HepG2 (cell line): Measurements from ENCODE around the gene ATG2A. TPM values are rescaled to one million over a fixed set of nuclear protein-coding genes. Genes with fewer than 3 reads are reported as not detected.

ENCODE experiments used
- ATAC-seq: fragments of 200-7000 bp; cut with Tn5 transposase; 3 replicates; pipeline ENCODE4 v1.9.1; 2020; ENCODE audit warnings: mild to moderate bottlenecking, moderate library complexity
- BruUV-seq: library from RNA; stranded (reverse); fragments of 400-500 nt; replicated peaks from 2 replicates; lab custom pipeline; 2021; lab: Mats Ljungman, UMichigan
- CTCF ChIA-PET: fragments of 300-600 bp; formaldehyde crosslinking; extraction: SDS; loops from one replicate; lab custom pipeline; 2021; ENCODE audit warnings: low total read pairs, inconsistent platforms, low intra/inter-chr PET ratio; lab: Yijun Ruan, JAX
- POLR2A ChIA-PET: fragments of 350-600 bp; sonication (Branson Sonifier 250); formaldehyde crosslinking; loops from one replicate; lab custom pipeline; 2020; ENCODE audit warnings: antibody characterized with exemption, inconsistent platforms; lab: Yijun Ruan, JAX
- DNase-seq: peaks from one replicate; pipeline ENCODE4 v3.0.0-alpha.2; 2015; ENCODE audit warnings: low spot score
- FAIRE-seq: peaks from 3 replicates; lab custom pipeline; 2011; peaks lifted over from hg19 to GRCh38; lab: Jason Lieb, UNC
- H2AFZ ChIP-seq: one replicate; pipeline ENCODE4 v1.6.1; 2011; ENCODE audit warnings: low read length, inconsistent platforms
- H3K27ac ChIP-seq: fragments of 300-600 bp; 3 replicates; pipeline ENCODE4 v1.8.0; 2011; ENCODE audit warnings: mixed run types, mild to moderate bottlenecking, mixed read lengths, low read length, inconsistent platforms; ENCODE audit not compliant: insufficient read depth; ENCODE audit errors: extremely low read length
- H3K27me3 ChIP-seq, 2 experiments: fragments of 200-600 bp in 1 of 2; 2 replicates in 1 of 2; 3 replicates in 1 of 2; pipeline versions ENCODE4 v1.6.0 to v1.8.0; 2011; ENCODE audit warnings: low read length in 2 of 2, mild to moderate bottlenecking in 2 of 2, moderate library complexity in 2 of 2, inconsistent platforms in 1 of 2; ENCODE audit not compliant: insufficient read depth in 2 of 2, control insufficient read depth in 1 of 2
- H3K36me3 ChIP-seq, 2 experiments: fragments of 200-600 bp in 1 of 2; replicated peaks in 1 of 2; 2 replicates in 1 of 2; 3 replicates in 1 of 2; pipeline versions ENCODE4 v1.5.1 to v1.8.0; 2011; ENCODE audit warnings: low read length in 2 of 2, inconsistent platforms in 1 of 2; ENCODE audit not compliant: insufficient read depth in 2 of 2, control insufficient read depth in 1 of 2
- H3K4me1 ChIP-seq: 2 replicates; pipeline ENCODE4 v1.5.1; 2012; ENCODE audit warnings: low read length, inconsistent platforms; ENCODE audit not compliant: insufficient read depth
- H3K4me2 ChIP-seq: 2 replicates; pipeline ENCODE4 v1.6.0; 2011; ENCODE audit warnings: low read depth, low read length, inconsistent platforms
- H3K4me3 ChIP-seq, 3 experiments: fragments of 200-600 bp in 1 of 3; sonication (generic), shearing (Covaris generic) in 1 of 3; replicated peaks in 1 of 3; 2 replicates each; pipeline ENCODE4 v1.5.1; 2011 to 2016; ENCODE audit warnings: low read length in 3 of 3, inconsistent platforms in 2 of 3, low read depth in 2 of 3, mild to moderate bottlenecking in 2 of 3, control low read depth in 1 of 3, mixed read lengths in 1 of 3; ENCODE audit not compliant: insufficient read depth in 1 of 3
- H3K79me2 ChIP-seq: one replicate; pipeline ENCODE4 v1.6.1; 2011; ENCODE audit warnings: low read length, inconsistent platforms; ENCODE audit not compliant: insufficient read depth
- H3K9ac ChIP-seq: 2 replicates; pipeline ENCODE4 v1.6.0; 2011; ENCODE audit warnings: mild to moderate bottlenecking, low read depth, low read length, inconsistent platforms; ENCODE audit not compliant: insufficient read depth
- H3K9me3 ChIP-seq: 2 replicates; pipeline ENCODE4 v1.5.1; 2012; ENCODE audit warnings: mild to moderate bottlenecking, low read length
- H4K20me1 ChIP-seq: 2 replicates; pipeline ENCODE4 v1.6.0; 2011; ENCODE audit warnings: inconsistent platforms, mild to moderate bottlenecking, low read length, moderate library complexity; ENCODE audit not compliant: insufficient read depth
- CBFB ChIP-seq: sonication (generic); formaldehyde crosslinking; IDR thresholded peaks from 2 replicates; pipeline ENCODE4 v1.4.0; 2020; ENCODE audit warnings: missing genetic modification reagents
- HNRNPLL ChIP-seq: fragments of 200-400 bp; formaldehyde crosslinking; IDR thresholded peaks from 2 replicates; pipeline ENCODE4 v1.6.1; 2017; ENCODE audit warnings: mild to moderate bottlenecking, low read depth, low read length; ENCODE audit not compliant: poor library complexity, severe bottlenecking
- HOXD1 ChIP-seq: sonication (generic); formaldehyde crosslinking; IDR thresholded peaks from 2 replicates; pipeline ENCODE4 v1.5.0; 2020; ENCODE audit warnings: missing genetic modification reagents
- KLF9 ChIP-seq: IDR thresholded peaks from 2 replicates; pipeline ENCODE4 v1.6.1; 2016; ENCODE audit warnings: low read depth
- NAIF1 ChIP-seq: sonication (generic); formaldehyde crosslinking; IDR thresholded peaks from 2 replicates; pipeline ENCODE4 v1.5.0; 2020; ENCODE audit warnings: mild to moderate bottlenecking, missing genetic modification reagents, borderline replicate concordance
- SNAPC2 ChIP-seq: sonication (generic); formaldehyde crosslinking; IDR thresholded peaks from 2 replicates; pipeline ENCODE4 v1.8.1; 2022; ENCODE audit warnings: mild to moderate bottlenecking, missing genetic modification reagents
- ZNF547 ChIP-seq: sonication (generic); formaldehyde crosslinking; IDR thresholded peaks from 2 replicates; pipeline ENCODE4 v1.5.1; 2020; ENCODE audit warnings: mild to moderate bottlenecking, missing genetic modification reagents
- WGBS: methylation state at CpG from one replicate; pipeline ENCODE4 v1.1.6; 2017; ENCODE audit warnings: low lambda C conversion rate; 5-methylcytosine and 5-hydroxymethylcytosine counted together
- in situ Hi-C: cut with HindIII; loops from 2 replicates; pipeline ENCODE4 v1.10.0; 2017; ENCODE audit warnings: low pct_unique_long_range_greater_than_20kb; ENCODE audit not compliant: extremely low pct_ligation_motif_present
- intact Hi-C: fragments of 100-400 bp; cut with micrococcal nuclease; formaldehyde crosslinking; loops from one replicate; pipeline ENCODE4 v1.10.0; 2022; ENCODE audit not compliant: unreplicated experiment
- polyA plus RNA-seq, 8 experiments: library from polyadenylated mRNA; depleted of rRNA in 3 of 8; stranded (reverse) in 7 of 8; unstranded in 1 of 8; fragments of >200 nt; fragmentation: Illumina TruSeq in 4 of 8; extraction: Trizol in 4 of 8; gene quantifications; 2 replicates each; pipeline versions ENCODE4 v1.2.1 to v1.2.3, GENCODE V29; 2011 to 2016; ENCODE audit warnings: low read depth in 4 of 8, missing spikeins in 1 of 8, mixed read lengths in 1 of 8; ENCODE audit not compliant: insufficient read depth in 1 of 8
- total RNA-seq, 5 experiments: library from RNA; depleted of rRNA; stranded (reverse); fragments of >200 nt; fragmentation: Illumina TruSeq; extraction: Trizol; gene quantifications; 2 replicates each; pipeline ENCODE4 v1.2.3, GENCODE V29; 2016; ENCODE audit warnings: low read depth in 1 of 5
- TF ChIP-seq, protein P1 (sequence below): sonication (generic); formaldehyde crosslinking; IDR thresholded peaks from 2 replicates; pipeline ENCODE4 v1.5.1; 2020; ENCODE audit warnings: mild to moderate bottlenecking, missing genetic modification reagents, moderate library complexity
- TF ChIP-seq, protein P2 (sequence below): sonication (generic); formaldehyde crosslinking; IDR thresholded peaks from 2 replicates; pipeline ENCODE4 v1.4.0; 2020; ENCODE audit warnings: missing genetic modification reagents
- TF ChIP-seq, protein P3 (sequence below): sonication (generic); formaldehyde crosslinking; IDR thresholded peaks from 2 replicates; pipeline ENCODE4 v1.8.0; 2022; ENCODE audit warnings: low read depth, missing genetic modification reagents
- TF ChIP-seq, protein P4 (sequence below): sonication (generic); formaldehyde crosslinking; IDR thresholded peaks from 2 replicates; pipeline ENCODE4 v1.9.0; 2021; ENCODE audit warnings: missing genetic modification reagents, borderline replicate concordance

Gene ATG2A
- total and polyA plus RNA-seq, 2 of the 13 experiments (the other 11 are each of a cell fraction or from before 2014, with no cell fraction given): 6.7 to 8.0 TPM

DNA sequence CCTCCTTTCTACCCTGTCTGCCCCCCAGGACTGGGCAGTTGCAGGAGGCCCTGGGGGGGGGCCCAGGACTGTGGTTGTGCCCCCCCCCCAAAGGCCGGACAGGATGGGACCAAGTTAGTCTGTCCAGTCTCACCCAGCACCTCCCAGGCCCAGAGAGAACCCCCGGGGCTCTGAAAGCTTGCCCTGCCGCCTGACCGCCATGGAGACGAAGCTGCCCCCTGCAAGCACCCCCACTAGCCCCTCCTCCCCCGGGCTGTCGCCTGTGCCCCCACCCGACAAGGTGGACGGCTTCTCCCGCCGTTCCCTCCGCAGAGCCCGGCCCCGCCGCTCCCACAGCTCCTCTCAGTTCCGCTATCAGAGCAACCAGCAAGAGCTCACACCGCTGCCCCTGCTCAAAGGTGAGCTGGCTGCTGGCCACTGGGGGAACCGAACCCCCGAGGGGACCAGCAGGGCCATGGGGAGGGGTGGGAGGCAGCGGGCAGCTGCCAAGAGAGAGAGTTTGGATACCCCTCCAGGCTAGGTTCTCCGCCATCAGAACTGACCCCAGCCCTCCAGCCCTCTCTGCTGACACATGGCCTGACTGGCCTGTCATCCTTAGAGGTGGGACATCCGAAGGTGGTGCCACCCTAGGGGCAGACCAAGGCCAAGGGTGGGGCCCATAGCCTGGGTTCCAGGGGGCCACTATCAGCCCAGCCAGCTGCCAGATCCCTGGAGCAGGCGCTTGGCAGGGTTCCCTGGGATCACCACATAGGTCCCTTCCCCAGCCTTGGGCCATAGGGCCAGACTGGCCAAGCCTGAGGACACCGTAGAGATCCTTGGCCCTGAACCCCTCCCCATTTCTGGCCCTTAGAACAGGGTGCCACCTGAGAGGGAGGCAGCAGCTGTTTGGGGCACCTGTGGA is 8.8 kb upstream of the ATG2A start (continued):
- TF ChIP-seq, protein P1, sequence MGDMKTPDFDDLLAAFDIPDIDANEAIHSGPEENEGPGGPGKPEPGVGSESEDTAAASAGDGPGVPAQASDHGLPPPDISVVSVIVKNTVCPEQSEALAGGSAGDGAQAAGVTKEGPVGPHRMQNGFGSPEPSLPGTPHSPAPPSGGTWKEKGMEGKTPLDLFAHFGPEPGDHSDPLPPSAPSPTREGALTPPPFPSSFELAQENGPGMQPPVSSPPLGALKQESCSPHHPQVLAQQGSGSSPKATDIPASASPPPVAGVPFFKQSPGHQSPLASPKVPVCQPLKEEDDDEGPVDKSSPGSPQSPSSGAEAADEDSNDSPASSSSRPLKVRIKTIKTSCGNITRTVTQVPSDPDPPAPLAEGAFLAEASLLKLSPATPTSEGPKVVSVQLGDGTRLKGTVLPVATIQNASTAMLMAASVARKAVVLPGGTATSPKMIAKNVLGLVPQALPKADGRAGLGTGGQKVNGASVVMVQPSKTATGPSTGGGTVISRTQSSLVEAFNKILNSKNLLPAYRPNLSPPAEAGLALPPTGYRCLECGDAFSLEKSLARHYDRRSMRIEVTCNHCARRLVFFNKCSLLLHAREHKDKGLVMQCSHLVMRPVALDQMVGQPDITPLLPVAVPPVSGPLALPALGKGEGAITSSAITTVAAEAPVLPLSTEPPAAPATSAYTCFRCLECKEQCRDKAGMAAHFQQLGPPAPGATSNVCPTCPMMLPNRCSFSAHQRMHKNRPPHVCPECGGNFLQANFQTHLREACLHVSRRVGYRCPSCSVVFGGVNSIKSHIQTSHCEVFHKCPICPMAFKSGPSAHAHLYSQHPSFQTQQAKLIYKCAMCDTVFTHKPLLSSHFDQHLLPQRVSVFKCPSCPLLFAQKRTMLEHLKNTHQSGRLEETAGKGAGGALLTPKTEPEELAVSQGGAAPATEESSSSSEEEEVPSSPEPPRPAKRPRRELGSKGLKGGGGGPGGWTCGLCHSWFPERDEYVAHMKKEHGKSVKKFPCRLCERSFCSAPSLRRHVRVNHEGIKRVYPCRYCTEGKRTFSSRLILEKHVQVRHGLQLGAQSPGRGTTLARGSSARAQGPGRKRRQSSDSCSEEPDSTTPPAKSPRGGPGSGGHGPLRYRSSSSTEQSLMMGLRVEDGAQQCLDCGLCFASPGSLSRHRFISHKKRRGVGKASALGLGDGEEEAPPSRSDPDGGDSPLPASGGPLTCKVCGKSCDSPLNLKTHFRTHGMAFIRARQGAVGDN (CRISPR knock-in tag): peak; percentile 15

DNA sequence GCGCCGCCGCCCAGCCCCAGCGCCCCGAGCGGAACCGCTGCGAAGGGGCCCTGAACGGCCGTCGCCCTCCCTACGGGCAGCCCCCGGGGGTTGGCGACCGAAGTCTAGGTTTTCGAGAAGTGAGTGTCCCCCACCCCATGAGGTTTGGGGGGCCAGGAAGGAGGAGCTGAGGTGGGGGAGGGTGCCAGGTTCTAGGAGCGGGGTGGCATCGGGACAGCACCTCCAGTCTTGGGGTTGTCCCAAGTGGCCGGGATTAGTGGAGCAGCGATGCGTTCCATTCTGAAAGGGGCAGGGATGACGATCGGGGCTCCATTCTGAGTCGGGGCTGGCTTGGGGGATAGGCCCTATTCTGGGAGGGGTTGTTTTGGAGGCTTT is 7.9 kb upstream of the ATG2A start:
- H3K36me3 ChIP-seq: no peaks in the 10 kb centered on the region
- DNase-seq: no peak
- ATAC-seq: peak; percentile 33; the same call in 2 of the 3 replicates
- peak overlapping the region; percentile 99 for H3K4me2 ChIP-seq
- no peaks in the 10 kb centered on the region for H4K20me1 ChIP-seq
- peak overlapping the region; percentile 81 for H3K9ac ChIP-seq
- no peaks in the 10 kb centered on the region for H3K79me2 ChIP-seq
- WGBS: 1% methylated on average over 13 of the region's 24 CpGs
- no peaks in the 10 kb centered on the region; a peak in 1 of 5 replicates for H3K27me3 ChIP-seq
- H2AFZ ChIP-seq: no peak overlapping the region
- BruUV-seq: no TSS peak
- H3K4me1 ChIP-seq: peaks cover 37% of the 10 kb centered on the region
- POLR2A ChIA-PET: interaction anchor here (1.1 to 1.7 kb wide), 6 partner anchors 9 to 74 kb away, joined by 3 to 22 read pairs (median 6); partner anchors contain the start of genes BATF2 and GPHA2
- intact Hi-C loops: loop anchor here (2.0 kb wide), 1 partner anchor 72 kb away; the partner anchor contains the start of gene BATF2
- no peaks in the 10 kb centered on the region for H3K9me3 ChIP-seq
- H3K27ac ChIP-seq: no peak overlapping the region
- CTCF ChIA-PET: no interaction called here
- in situ Hi-C loops: no loop called here
- peak overlapping the region; percentile 58 to 80 (median 72) for H3K4me3 ChIP-seq
- FAIRE-seq: no peak
- no peak for TF ChIP-seq NAIF1 (CRISPR knock-in tag)
- TF ChIP-seq, protein P2, sequence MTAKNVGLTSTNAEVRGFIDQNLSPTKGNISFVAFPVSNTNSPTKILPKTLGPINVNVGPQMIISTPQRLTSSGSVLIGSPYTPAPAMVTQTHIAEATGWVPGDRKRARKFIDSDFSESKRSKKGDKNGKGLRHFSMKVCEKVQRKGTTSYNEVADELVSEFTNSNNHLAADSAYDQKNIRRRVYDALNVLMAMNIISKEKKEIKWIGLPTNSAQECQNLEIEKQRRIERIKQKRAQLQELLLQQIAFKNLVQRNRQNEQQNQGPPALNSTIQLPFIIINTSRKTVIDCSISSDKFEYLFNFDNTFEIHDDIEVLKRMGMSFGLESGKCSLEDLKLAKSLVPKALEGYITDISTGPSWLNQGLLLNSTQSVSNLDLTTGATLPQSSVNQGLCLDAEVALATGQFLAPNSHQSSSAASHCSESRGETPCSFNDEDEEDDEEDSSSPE (CRISPR knock-in tag): no peak
- TF ChIP-seq, protein P3, sequence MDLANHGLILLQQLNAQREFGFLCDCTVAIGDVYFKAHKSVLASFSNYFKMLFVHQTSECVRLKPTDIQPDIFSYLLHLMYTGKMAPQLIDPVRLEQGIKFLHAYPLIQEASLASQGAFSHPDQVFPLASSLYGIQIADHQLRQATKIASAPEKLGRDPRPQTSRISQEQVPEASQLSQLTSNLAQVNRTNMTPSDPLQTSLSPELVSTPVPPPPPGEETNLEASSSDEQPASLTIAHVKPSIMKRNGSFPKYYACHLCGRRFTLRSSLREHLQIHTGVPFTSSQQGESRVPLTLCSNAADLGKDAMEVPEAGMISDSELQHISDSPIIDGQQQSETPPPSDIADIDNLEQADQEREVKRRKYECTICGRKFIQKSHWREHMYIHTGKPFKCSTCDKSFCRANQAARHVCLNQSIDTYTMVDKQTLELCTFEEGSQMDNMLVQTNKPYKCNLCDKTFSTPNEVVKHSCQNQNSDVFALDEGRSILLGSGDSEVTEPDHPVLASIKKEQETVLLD (CRISPR knock-in tag): no peak
- TF ChIP-seq KLF9: no peak
- TF ChIP-seq SNAPC2 (CRISPR knock-in tag): no peak
- no peak for TF ChIP-seq CBFB
- TF ChIP-seq, protein P4, sequence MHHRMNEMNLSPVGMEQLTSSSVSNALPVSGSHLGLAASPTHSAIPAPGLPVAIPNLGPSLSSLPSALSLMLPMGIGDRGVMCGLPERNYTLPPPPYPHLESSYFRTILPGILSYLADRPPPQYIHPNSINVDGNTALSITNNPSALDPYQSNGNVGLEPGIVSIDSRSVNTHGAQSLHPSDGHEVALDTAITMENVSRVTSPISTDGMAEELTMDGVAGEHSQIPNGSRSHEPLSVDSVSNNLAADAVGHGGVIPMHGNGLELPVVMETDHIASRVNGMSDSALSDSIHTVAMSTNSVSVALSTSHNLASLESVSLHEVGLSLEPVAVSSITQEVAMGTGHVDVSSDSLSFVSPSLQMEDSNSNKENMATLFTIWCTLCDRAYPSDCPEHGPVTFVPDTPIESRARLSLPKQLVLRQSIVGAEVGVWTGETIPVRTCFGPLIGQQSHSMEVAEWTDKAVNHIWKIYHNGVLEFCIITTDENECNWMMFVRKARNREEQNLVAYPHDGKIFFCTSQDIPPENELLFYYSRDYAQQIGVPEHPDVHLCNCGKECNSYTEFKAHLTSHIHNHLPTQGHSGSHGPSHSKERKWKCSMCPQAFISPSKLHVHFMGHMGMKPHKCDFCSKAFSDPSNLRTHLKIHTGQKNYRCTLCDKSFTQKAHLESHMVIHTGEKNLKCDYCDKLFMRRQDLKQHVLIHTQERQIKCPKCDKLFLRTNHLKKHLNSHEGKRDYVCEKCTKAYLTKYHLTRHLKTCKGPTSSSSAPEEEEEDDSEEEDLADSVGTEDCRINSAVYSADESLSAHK: no peak
- no peak for TF ChIP-seq HOXD1
- TF ChIP-seq ZNF547 (CRISPR knock-in tag): no peak
- TF ChIP-seq HNRNPLL: peak; percentile 42
